ENCODE results near the gene CELSR1. TPM values are rescaled to one million over a fixed set of nuclear protein-coding genes. Genes with fewer than 3 reads are reported as not detected.

The CELSR1 gene, protein sequence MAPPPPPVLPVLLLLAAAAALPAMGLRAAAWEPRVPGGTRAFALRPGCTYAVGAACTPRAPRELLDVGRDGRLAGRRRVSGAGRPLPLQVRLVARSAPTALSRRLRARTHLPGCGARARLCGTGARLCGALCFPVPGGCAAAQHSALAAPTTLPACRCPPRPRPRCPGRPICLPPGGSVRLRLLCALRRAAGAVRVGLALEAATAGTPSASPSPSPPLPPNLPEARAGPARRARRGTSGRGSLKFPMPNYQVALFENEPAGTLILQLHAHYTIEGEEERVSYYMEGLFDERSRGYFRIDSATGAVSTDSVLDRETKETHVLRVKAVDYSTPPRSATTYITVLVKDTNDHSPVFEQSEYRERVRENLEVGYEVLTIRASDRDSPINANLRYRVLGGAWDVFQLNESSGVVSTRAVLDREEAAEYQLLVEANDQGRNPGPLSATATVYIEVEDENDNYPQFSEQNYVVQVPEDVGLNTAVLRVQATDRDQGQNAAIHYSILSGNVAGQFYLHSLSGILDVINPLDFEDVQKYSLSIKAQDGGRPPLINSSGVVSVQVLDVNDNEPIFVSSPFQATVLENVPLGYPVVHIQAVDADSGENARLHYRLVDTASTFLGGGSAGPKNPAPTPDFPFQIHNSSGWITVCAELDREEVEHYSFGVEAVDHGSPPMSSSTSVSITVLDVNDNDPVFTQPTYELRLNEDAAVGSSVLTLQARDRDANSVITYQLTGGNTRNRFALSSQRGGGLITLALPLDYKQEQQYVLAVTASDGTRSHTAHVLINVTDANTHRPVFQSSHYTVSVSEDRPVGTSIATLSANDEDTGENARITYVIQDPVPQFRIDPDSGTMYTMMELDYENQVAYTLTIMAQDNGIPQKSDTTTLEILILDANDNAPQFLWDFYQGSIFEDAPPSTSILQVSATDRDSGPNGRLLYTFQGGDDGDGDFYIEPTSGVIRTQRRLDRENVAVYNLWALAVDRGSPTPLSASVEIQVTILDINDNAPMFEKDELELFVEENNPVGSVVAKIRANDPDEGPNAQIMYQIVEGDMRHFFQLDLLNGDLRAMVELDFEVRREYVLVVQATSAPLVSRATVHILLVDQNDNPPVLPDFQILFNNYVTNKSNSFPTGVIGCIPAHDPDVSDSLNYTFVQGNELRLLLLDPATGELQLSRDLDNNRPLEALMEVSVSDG (N-terminal part only)
- polyA plus RNA-seq: 1 to 10 TPM in 2 of 4 donors, under 1 TPM in 1, not detected in 1; 0.27 to 3.0 (median 1.9) TPM
- long read RNA-seq, donor 1: 0 reads
- long read RNA-seq, donor 2: 0 reads
- long read RNA-seq, donor 3: 0 reads
- long read RNA-seq, donor 4: 0 reads
- long read RNA-seq, donor 5: 0 reads
- long read RNA-seq, donor 6: 0 reads
- long read RNA-seq, donor 7, full-length matches to known transcripts: 1 of 1 reads
- long read RNA-seq, donor 7, partial matches to known transcripts: 0 of 1 reads
- long read RNA-seq, donor 7, other reads (novel, unspliced or antisense): 0 of 1 reads
- long read RNA-seq, donor 8: 0 reads
- long read RNA-seq, donor 9: 0 reads
- long read RNA-seq, donor 10: 0 reads

DNA sequence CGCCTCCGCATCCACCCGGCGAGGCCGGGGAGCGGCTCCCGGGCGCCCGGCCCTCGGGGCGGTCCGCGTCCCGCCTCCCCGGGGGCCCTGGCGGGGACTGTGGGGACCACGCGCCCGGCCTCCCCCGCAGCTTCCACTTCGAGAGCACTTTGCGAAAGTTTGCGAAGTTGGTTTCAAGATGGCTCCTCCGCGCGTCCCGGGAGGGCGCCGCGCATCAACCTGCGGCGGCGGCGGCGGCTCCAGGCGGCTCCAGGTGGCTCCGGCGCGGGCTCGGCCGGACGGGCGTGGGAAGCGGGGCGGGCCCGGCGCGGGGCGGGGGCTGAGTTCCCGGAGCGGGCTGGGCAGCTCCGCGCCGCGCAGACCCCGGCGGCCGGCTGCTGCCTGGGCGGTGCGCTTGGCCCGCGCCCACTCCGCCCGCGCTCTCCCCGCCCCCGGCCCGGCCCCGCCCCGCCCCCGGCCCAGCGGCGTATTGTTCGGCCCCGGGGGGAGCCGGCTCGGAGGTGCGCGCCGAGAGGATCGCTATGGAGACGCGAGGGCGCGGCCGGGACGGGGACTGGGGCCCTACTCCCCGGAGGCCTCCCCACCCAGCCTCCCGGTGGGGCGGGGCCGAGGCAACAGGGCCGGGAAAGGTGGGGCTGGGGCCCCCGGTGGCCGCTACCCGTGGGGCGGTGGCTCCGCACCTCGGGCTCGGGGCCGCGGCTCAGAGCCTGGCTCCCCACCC is at the start of gene CELSR1:
Gene CELSR1, minus strand, starts transcription at position 396 of the 721 bp plus-strand sequence. CDS start 450 bp downstream, outside the sequence.
- H3K4me1 ChIP-seq (ENCODE audit: control insufficient read depth in 3 of 3, insufficient read depth in 2 of 3, low read depth in 1 of 3, low read length in 2 of 3): peaks cover 0 to 15% (median 0%) of the 10 kb centered on the region in 3 donors
- no peak within 1 kb of the TSS for H3K27ac ChIP-seq (ENCODE audit: low read depth in 1 of 3, low read length in 2 of 3)
- H3K27me3 ChIP-seq (ENCODE audit: control insufficient read depth in 3 of 3, insufficient read depth in 3 of 3, low read length in 3 of 3): peaks cover 9 to 24% (median 24%) of the 10 kb centered on the region in 3 donors
- H3K36me3 ChIP-seq (ENCODE audit: control insufficient read depth in 3 of 3, insufficient read depth in 2 of 3, low read depth in 1 of 3, low read length in 3 of 3): peaks cover 0 to 32% (median 0%) of the 10 kb centered on the region in 3 donors
- peak within 1 kb of the TSS in 2 of 3 donors; percentile 35 to 47 for H3K4me3 ChIP-seq (ENCODE audit: low read depth in 1 of 3, low read length in 3 of 3)
- DNase-seq (peak in 1 of 2 donors; percentile 80), FAIRE-seq (no peak)
- H3K9me3 ChIP-seq (ENCODE audit: control insufficient read depth in 2 of 2, insufficient read depth in 1 of 2, low read depth in 1 of 2, low read length in 1 of 2): peaks cover 0 to 22% of the 10 kb centered on the region in 2 donors
- WGBS, 3 donors: 0 to 2% (median 1%) methylated on average over 33 to 101 of the region's 101 CpGs

DNA sequence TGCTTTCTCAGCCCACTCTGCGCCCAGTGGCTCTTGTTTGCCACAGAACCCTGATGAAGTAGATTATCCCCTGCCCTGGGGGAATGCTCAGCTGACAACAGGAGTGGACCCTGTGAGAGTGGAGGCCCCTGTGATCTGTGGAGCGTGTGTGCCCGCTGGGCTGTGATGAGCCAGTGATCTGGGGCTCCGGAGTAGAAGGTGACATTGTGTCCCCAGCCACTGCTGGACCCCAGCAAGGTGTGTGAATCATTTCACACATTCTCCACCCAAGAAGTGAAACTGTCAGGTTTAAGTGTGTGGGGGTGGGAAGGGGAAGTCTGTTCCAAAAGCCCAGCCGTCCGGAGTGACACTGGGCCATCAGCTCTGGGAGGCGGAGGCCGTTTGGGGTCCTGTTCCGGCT is 49.6 kb upstream of the CELSR1 start:
- DNase-seq: no peak
- 39 to 58% (median 43%) methylated on average over 9 of the region's 9 CpGs for WGBS, 3 donors
- H3K36me3 ChIP-seq (ENCODE audit: control insufficient read depth in 3 of 3, insufficient read depth in 2 of 3, low read depth in 1 of 3, low read length in 3 of 3): peaks cover 0 to 50% (median 0%) of the 10 kb centered on the region in 3 donors
- no peak overlapping the region for H3K4me3 ChIP-seq (ENCODE audit: low read depth in 1 of 3, low read length in 3 of 3)
- no peak for FAIRE-seq
- H3K9me3 ChIP-seq (ENCODE audit: control insufficient read depth in 2 of 2, insufficient read depth in 1 of 2, low read depth in 1 of 2, low read length in 1 of 2): no peaks in the 10 kb centered on the region
- peaks cover 6 to 60% (median 16%) of the 10 kb centered on the region in 3 donors for H3K4me1 ChIP-seq (ENCODE audit: control insufficient read depth in 3 of 3, insufficient read depth in 2 of 3, low read depth in 1 of 3, low read length in 2 of 3)
- no peaks in the 10 kb centered on the region for H3K27me3 ChIP-seq (ENCODE audit: control insufficient read depth in 3 of 3, insufficient read depth in 3 of 3, low read length in 3 of 3)
- H3K27ac ChIP-seq (ENCODE audit: low read depth in 1 of 3, low read length in 2 of 3): peak overlapping the region in 2 of 3 donors; percentile 25 to 57

DNA sequence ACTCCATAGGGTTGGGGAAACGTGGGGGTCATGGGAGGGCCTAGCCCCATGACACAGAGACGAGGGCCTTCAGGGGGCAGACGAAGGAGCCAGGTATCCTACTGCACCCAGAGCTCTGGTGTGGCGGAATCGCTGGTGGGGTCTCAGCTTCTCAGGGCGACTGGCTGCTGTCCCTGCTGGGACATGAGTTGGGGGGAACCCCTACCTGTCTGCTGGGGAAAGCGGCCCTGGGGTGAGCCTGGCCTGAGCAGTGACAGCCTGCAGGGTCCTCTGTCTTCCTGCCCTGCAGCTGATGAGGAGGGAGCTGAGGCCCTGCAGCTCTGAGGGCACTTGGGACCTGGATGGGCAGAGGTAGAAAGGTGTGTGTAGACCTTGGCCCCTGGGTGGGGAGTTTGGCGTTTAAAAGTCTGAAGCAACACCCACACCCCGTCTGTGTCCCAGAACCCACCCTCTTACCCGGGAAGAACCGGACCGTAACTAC is 49.2 kb upstream of the CELSR1 start:
- H3K4me1 ChIP-seq (ENCODE audit: control insufficient read depth in 3 of 3, insufficient read depth in 2 of 3, low read depth in 1 of 3, low read length in 2 of 3): peaks cover 6 to 65% (median 20%) of the 10 kb centered on the region in 3 donors
- no peak for FAIRE-seq

DNA sequence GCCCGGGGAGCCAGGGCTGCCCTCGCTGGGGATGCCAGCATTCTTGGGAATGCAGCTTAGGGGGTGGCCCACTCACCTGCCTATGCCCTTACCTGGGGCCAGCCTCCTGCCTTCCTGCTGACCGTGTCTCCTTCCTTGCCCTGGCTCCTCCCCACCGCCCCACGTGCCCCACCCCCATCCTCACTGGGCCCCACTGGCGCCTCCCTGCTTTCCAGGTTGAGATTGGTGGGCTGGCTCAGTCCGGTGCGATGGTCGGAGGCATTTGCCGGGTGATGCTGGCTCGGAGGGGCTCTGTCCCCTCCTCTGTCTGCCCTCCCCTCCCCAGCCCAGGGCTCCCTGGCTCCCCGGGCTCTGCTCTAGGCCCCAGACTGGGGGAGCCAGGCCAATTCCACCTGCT is 48.7 kb upstream of the CELSR1 start:
- Histone ChIP-seq H3K36me3 (ENCODE audit: control insufficient read depth in 3 of 3, insufficient read depth in 2 of 3, low read depth in 1 of 3, low read length in 3 of 3) (peaks cover 0 to 53% (median 0%) of the 10 kb centered on the region in 3 donors), H3K4me3 (ENCODE audit: low read depth in 1 of 3, low read length in 3 of 3) (peak overlapping the region in 1 of 3 donors; percentile 20), H3K4me1 (ENCODE audit: control insufficient read depth in 3 of 3, insufficient read depth in 2 of 3, low read depth in 1 of 3, low read length in 2 of 3) (peaks cover 11 to 69% (median 24%) of the 10 kb centered on the region in 3 donors), H3K27ac (ENCODE audit: low read depth in 1 of 3, low read length in 2 of 3) (peak overlapping the region in 1 of 3 donors; percentile 57), H3K27me3 (ENCODE audit: control insufficient read depth in 3 of 3, insufficient read depth in 3 of 3, low read length in 3 of 3) (no peaks in the 10 kb centered on the region), H3K9me3 (ENCODE audit: control insufficient read depth in 2 of 2, insufficient read depth in 1 of 2, low read depth in 1 of 2, low read length in 1 of 2) (no peaks in the 10 kb centered on the region)
- FAIRE-seq (no peak), DNase-seq (peak in 1 of 2 donors; percentile 71)
- WGBS, 3 donors: 40 to 73% (median 55%) methylated on average over 8 to 12 of the region's 12 CpGs

More for the DNA sequence above, 49.2 kb upstream of the CELSR1 start:
- Histone ChIP-seq H3K27me3 (ENCODE audit: control insufficient read depth in 3 of 3, insufficient read depth in 3 of 3, low read length in 3 of 3) (no peaks in the 10 kb centered on the region), H3K4me3 (ENCODE audit: low read depth in 1 of 3, low read length in 3 of 3) (peak overlapping the region in 1 of 3 donors; percentile 20), H3K27ac (ENCODE audit: low read depth in 1 of 3, low read length in 2 of 3) (peak overlapping the region in 1 of 3 donors; percentile 57), H3K36me3 (ENCODE audit: control insufficient read depth in 3 of 3, insufficient read depth in 2 of 3, low read depth in 1 of 3, low read length in 3 of 3) (peaks cover 0 to 49% (median 0%) of the 10 kb centered on the region in 3 donors), H3K9me3 (ENCODE audit: control insufficient read depth in 2 of 2, insufficient read depth in 1 of 2, low read depth in 1 of 2, low read length in 1 of 2) (no peaks in the 10 kb centered on the region)
- WGBS, 3 donors: 43 to 68% (median 64%) methylated on average over 12 of the region's 12 CpGs
- peak; percentile 43 to 77 for DNase-seq

DNA sequence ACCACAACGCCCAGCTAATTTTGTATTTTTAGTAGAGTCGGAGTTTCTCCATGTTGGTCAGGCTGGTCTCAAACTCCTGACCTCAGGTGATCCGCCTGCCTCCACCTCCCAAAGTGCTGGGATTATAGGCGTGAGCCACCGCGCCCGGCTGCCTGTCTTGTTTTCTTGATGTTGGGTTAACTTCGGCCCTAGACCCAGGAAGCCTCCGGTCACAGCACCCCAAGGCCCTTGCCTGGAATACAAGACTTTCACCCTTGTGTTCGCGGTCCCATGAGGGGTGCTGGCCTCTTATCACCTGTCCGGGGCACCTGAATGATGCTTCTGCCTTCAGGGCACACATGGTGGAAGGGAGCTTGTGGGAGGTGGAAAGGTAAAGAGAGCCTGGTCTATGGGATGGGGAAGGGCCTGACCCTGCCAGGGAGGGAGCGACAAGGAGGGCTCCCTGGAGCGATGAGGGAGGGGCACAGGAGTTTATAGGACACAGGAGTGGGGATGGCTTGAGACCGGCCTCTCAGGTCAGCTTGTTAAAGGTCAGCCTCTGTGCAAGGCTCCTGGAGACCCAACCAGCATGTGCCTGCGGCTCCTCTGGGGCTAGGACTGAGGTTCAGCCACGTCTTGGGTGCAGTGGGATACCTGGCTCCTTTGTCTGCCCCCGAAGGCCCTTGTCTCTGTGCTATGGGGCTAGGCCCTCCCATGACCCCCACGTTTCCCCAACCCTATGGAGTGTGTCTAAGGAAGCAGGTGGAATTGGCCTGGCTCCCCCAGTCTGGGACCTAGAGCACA is 48.1 kb upstream of the CELSR1 start:
- Histone ChIP-seq H3K4me1 (ENCODE audit: control insufficient read depth in 3 of 3, insufficient read depth in 2 of 3, low read depth in 1 of 3, low read length in 2 of 3) (peaks cover 11 to 74% (median 24%) of the 10 kb centered on the region in 3 donors), H3K27me3 (ENCODE audit: control insufficient read depth in 3 of 3, insufficient read depth in 3 of 3, low read length in 3 of 3) (no peaks in the 10 kb centered on the region), H3K36me3 (ENCODE audit: control insufficient read depth in 3 of 3, insufficient read depth in 2 of 3, low read depth in 1 of 3, low read length in 3 of 3) (peaks cover 0 to 53% (median 0%) of the 10 kb centered on the region in 3 donors), H3K9me3 (ENCODE audit: control insufficient read depth in 2 of 2, insufficient read depth in 1 of 2, low read depth in 1 of 2, low read length in 1 of 2) (no peaks in the 10 kb centered on the region), H3K4me3 (ENCODE audit: low read depth in 1 of 3, low read length in 3 of 3) (no peak overlapping the region), H3K27ac (ENCODE audit: low read depth in 1 of 3, low read length in 2 of 3) (peak overlapping the region in 2 of 3 donors; percentile 5 to 42)
- DNase-seq (no peak), FAIRE-seq (no peak)
- 79 to 93% (median 85%) methylated on average over 17 to 19 of the region's 19 CpGs for WGBS, 3 donors

DNA sequence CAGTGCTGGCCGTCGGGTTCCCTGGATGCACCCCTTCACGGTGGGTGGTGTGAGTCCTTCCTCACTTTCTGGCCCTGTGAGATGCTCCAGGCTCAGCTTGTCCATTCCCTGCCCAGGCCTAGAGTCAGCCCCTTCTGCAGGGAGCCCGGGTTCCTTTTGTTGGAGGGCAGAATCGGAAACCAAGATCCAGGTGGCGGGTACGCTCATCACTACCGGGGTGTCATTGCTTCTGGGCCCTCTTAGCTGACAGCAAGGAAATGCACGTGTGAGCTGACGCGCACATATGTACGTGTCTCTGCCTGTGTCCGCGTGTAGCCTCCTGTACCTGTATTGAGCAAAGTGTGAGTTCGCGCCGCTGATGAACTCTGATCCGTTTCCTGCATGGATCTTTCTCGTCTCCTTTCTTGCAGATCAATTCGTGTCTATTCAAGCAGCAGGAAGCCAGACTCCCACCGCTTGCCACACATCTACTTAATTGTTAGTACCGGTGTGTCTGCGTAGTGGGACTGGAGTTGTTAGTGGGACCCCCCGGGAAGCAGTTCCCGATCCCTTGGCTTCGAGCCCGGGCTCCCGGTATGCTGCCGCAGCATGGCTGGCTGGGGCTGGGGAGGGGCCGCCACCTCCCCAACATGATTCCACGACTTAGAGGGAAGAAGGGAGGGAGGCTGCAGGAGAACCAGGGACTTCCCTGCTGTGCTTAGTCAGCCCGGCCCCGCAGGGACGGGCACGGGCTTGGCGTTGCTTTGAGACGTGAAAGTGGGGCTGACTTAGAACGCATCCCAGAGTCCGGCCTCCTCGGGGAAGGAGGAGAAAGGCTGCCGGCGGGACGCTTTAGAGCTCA is 46.9 kb upstream of the CELSR1 start:
- Histone ChIP-seq H3K27ac (ENCODE audit: low read depth in 1 of 3, low read length in 2 of 3) (no peak overlapping the region), H3K4me1 (ENCODE audit: control insufficient read depth in 3 of 3, insufficient read depth in 2 of 3, low read depth in 1 of 3, low read length in 2 of 3) (peaks cover 11 to 77% (median 24%) of the 10 kb centered on the region in 3 donors), H3K9me3 (ENCODE audit: control insufficient read depth in 2 of 2, insufficient read depth in 1 of 2, low read depth in 1 of 2, low read length in 1 of 2) (no peaks in the 10 kb centered on the region), H3K27me3 (ENCODE audit: control insufficient read depth in 3 of 3, insufficient read depth in 3 of 3, low read length in 3 of 3) (no peaks in the 10 kb centered on the region), H3K36me3 (ENCODE audit: control insufficient read depth in 3 of 3, insufficient read depth in 2 of 3, low read depth in 1 of 3, low read length in 3 of 3) (peaks cover 0 to 45% (median 0%) of the 10 kb centered on the region in 3 donors), H3K4me3 (ENCODE audit: low read depth in 1 of 3, low read length in 3 of 3) (no peak overlapping the region)
- FAIRE-seq (no peak), DNase-seq (no peak)
- 78 to 92% (median 87%) methylated on average over 43 of the region's 43 CpGs for WGBS, 3 donors

Data from small intestine (tissue), 16 donors.